Fibroblast of lung (primary cell): ENCODE results near the gene PARP8. TPM values are rescaled to one million over a fixed set of nuclear protein-coding genes. Genes with fewer than 3 reads are reported as not detected.

ENCODE experiments used
- DNase-seq, 2 donors: peaks; one replicate each; pipeline versions ENCODE4 v3.0.0 to v3.0.0-alpha.2; 2010; ENCODE audit warnings: low read depth in 2 of 2
- H2AFZ ChIP-seq: 2 replicates; pipeline ENCODE4 v1.5.1; 2012; ENCODE audit warnings: low read length, control low read depth, inconsistent platforms
- H3K27ac ChIP-seq: 2 replicates; pipeline ENCODE4 v1.5.1; 2011; ENCODE audit warnings: low read length, control low read depth; ENCODE audit not compliant: insufficient read depth
- H3K27me3 ChIP-seq: 2 replicates; pipeline ENCODE4 v1.5.1; 2011; ENCODE audit warnings: mild to moderate bottlenecking, low read length; ENCODE audit not compliant: control insufficient read depth, insufficient read depth
- H3K36me3 ChIP-seq: 2 replicates; pipeline ENCODE4 v1.5.1; 2011; ENCODE audit warnings: low read length; ENCODE audit not compliant: control insufficient read depth, insufficient read depth
- H3K4me1 ChIP-seq: 2 replicates; pipeline ENCODE4 v1.5.1; 2011; ENCODE audit warnings: low read length; ENCODE audit not compliant: control insufficient read depth, insufficient read depth; ENCODE audit errors: extremely low read depth
- H3K4me2 ChIP-seq: 2 replicates; pipeline ENCODE4 v1.5.1; 2011; ENCODE audit warnings: low read length, control low read depth; ENCODE audit not compliant: insufficient read depth; ENCODE audit errors: extremely low read depth
- H3K4me3 ChIP-seq, 4 experiments: fragments of 200-600 bp in 1 of 4; sonication (generic) in 1 of 4; replicated peaks in 1 of 4; 2 replicates each; pipeline ENCODE4 v1.5.1; 2011 to 2016; ENCODE audit warnings: low read length in 4 of 4, low read depth in 3 of 4, mild to moderate bottlenecking in 3 of 4, control low read depth in 2 of 4, inconsistent platforms in 1 of 4, mixed read lengths in 1 of 4; ENCODE audit not compliant: insufficient read depth in 1 of 4; ENCODE audit errors: control extremely low read depth in 1 of 4
- H3K79me2 ChIP-seq: 2 replicates; pipeline ENCODE4 v1.5.1; 2012; ENCODE audit warnings: mild to moderate bottlenecking, low read length, inconsistent platforms; ENCODE audit not compliant: control insufficient read depth, insufficient read depth
- H3K9ac ChIP-seq: 2 replicates; pipeline ENCODE4 v1.5.1; 2011; ENCODE audit warnings: mild to moderate bottlenecking, low read length, control low read depth; ENCODE audit not compliant: insufficient read depth
- H3K9me3 ChIP-seq: 2 replicates; pipeline ENCODE4 v1.5.1; 2012; ENCODE audit warnings: low read depth, low read length; ENCODE audit not compliant: control insufficient read depth, insufficient read depth
- H4K20me1 ChIP-seq: 2 replicates; pipeline ENCODE4 v1.5.1; 2011; ENCODE audit warnings: low read length; ENCODE audit not compliant: control insufficient read depth, insufficient read depth; ENCODE audit errors: extremely low read depth
- CTCF ChIP-seq, 2 donors: IDR thresholded peaks in 1 of 2; conservative IDR thresholded peaks in 1 of 2; 1 replicate in 1 of 2; 2 replicates in 1 of 2; pipeline ENCODE4 v1.5.1; 2011 to 2012; ENCODE audit warnings: low read length in 2 of 2, control low read depth in 1 of 2, inconsistent platforms in 1 of 2, low read depth in 1 of 2, mild to moderate bottlenecking in 1 of 2
- EZH2 ChIP-seq: IDR thresholded peaks from 2 replicates; pipeline ENCODE4 v1.5.1; 2012; ENCODE audit warnings: low read length, control low read depth, mild to moderate bottlenecking; ENCODE audit errors: missing control alignments
- polyA plus RNA-seq, 2 donors: library from polyadenylated mRNA; depleted of rRNA in 1 of 2; stranded (reverse) in 1 of 2; unstranded in 1 of 2; fragments of >200 nt; gene quantifications; 2 replicates each; pipeline ENCODE4 v1.2.1, GENCODE V29; 2011 to 2012; ENCODE audit warnings: missing spikeins in 1 of 2
- total RNA-seq: library from RNA; depleted of rRNA; stranded (reverse); fragments of >200 nt; gene quantifications from 2 replicates; pipeline ENCODE4 v1.2.1, GENCODE V29; 2014

Gene PARP8
- total and polyA plus RNA-seq, 2 donors (not counting 1 experiment from before 2014, with no cell fraction given) = 13.8 to 24.6 TPM

- H3K27ac ChIP-seq = no peak overlapping the region
- H3K4me1 ChIP-seq = no peaks in the 10 kb centered on the region
- H3K4me2 ChIP-seq = no peak overlapping the region
- no peaks in the 10 kb centered on the region for H3K27me3 ChIP-seq
- H3K36me3 ChIP-seq = no peaks in the 10 kb centered on the region
- no peak for DNase-seq
- no peaks in the 10 kb centered on the region for H3K9me3 ChIP-seq
- H3K4me3 ChIP-seq = no peak overlapping the region
- no peaks in the 10 kb centered on the region for H4K20me1 ChIP-seq
- no peak for TF ChIP-seq CTCF (conservative IDR thresholded peaks at IDR 0.05 in 1 of 2, IDR thresholded peaks at IDR 0.05 in 1 of 2; ENCODE audit: low read depth in 1 of 2, low read length in 2 of 2)
- no peak for TF ChIP-seq EZH2
- H3K9ac ChIP-seq = no peak overlapping the region
- H2AFZ ChIP-seq = no peak overlapping the region
- no peaks in the 10 kb centered on the region for H3K79me2 ChIP-seq
These were observed 223.4 kb downstream of the PARP8 start for GRCh38 chr5:50889790-50890189.

Other genes starting within 250 kb of the PARP8 start
- gene EMB, start 225.3 kb upstream of the PARP8 start, total RNA-seq = 2.6 and 11.6 TPM in 2 replicates
- gene EMB, start 225.3 kb upstream of the PARP8 start, polyA plus RNA-seq = 5.5 and 9.5 TPM in 2 replicates